ENCODE results near the gene RCSD1.
A peak's percentile ranks its signal among the peaks of the same experiment; 100 is the strongest.

Gene RCSD1

DNA sequence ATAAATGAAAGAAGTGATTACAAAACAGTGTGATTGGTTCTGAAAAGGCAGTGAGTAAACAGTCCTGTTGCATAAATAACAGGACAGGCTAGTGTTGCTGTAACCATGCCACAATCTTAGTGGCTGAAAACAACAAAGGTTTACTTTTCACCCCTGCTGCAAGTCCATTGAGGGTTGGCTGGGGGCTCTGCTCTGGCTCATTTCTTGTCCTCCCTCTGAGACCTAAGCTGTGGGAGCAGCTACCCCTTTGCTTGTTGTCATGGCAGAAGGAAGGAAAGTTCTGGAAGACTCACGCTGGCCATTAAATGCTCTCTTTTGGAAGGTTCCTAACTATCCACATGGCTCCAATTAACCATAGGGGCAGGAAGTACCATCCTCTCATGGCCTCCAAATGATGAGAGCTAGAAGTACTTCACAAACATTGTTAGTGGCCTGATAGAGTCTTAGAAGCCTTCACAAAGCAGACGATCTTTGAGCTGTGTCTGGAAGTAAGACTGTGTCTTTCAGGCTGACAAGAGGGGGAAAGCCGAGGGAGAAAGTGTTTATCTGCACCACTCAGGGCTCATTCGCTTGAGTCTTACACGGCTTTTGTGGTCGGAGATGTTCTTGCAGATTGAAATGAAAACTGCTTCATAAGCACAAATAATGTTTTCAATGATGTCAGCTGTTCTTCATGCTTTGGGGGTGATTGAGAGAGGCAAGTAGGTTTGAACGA is 11.9 kb downstream of the RCSD1 start:
- peaks cover 5% of the 10 kb centered on the region; the same call in 1 of the 2 replicates for H3K36me3 ChIP-seq (ENCODE audit: insufficient read depth, low read length)
- H3K27me3 ChIP-seq (ENCODE audit: insufficient read depth, low read length, poor library complexity, severe bottlenecking), result no peaks in the 10 kb centered on the region
- H4K20me1 ChIP-seq (ENCODE audit: insufficient read depth, low read length, poor library complexity, severe bottlenecking), result peaks cover 9% of the 10 kb centered on the region
- peaks cover 3% of the 10 kb centered on the region; the same call in 1 of the 2 replicates for H3F3A ChIP-seq (ENCODE audit: low read depth)
- no peak overlapping the region for H3K4me3 ChIP-seq (ENCODE audit: low read length, poor library complexity, severe bottlenecking)
- peak overlapping the region; percentile 53 for H3K4me2 ChIP-seq (ENCODE audit: low read depth, low read length, poor library complexity, severe bottlenecking)
- no peaks in the 10 kb centered on the region for H3K9me2 ChIP-seq (replicated peaks; ENCODE audit: low read depth, low read length)
- H3K9ac ChIP-seq (ENCODE audit: low read depth, low read length, poor library complexity, severe bottlenecking), result no peak overlapping the region
- no peaks in the 10 kb centered on the region for H3K9me3 ChIP-seq (ENCODE audit: insufficient read depth, low read depth, low read length)
- TF ChIP-seq, protein P1, sequence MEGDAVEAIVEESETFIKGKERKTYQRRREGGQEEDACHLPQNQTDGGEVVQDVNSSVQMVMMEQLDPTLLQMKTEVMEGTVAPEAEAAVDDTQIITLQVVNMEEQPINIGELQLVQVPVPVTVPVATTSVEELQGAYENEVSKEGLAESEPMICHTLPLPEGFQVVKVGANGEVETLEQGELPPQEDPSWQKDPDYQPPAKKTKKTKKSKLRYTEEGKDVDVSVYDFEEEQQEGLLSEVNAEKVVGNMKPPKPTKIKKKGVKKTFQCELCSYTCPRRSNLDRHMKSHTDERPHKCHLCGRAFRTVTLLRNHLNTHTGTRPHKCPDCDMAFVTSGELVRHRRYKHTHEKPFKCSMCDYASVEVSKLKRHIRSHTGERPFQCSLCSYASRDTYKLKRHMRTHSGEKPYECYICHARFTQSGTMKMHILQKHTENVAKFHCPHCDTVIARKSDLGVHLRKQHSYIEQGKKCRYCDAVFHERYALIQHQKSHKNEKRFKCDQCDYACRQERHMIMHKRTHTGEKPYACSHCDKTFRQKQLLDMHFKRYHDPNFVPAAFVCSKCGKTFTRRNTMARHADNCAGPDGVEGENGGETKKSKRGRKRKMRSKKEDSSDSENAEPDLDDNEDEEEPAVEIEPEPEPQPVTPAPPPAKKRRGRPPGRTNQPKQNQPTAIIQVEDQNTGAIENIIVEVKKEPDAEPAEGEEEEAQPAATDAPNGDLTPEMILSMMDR (conservative IDR thresholded peaks at IDR 0.05; ENCODE audit: low read length), result no peak
- no peak for TF ChIP-seq EZH2phosphoT487 (IDR thresholded peaks at IDR 0.05; ENCODE audit: borderline replicate concordance)
- peaks cover 68% of the 10 kb centered on the region for H3K4me1 ChIP-seq (ENCODE audit: insufficient read depth, low read length, poor library complexity, severe bottlenecking)
- peaks cover 84% of the 10 kb centered on the region for H3K79me2 ChIP-seq (ENCODE audit: insufficient read depth, low read length)
- H2AFZ ChIP-seq (ENCODE audit: low read length), result no peak overlapping the region

DNA sequence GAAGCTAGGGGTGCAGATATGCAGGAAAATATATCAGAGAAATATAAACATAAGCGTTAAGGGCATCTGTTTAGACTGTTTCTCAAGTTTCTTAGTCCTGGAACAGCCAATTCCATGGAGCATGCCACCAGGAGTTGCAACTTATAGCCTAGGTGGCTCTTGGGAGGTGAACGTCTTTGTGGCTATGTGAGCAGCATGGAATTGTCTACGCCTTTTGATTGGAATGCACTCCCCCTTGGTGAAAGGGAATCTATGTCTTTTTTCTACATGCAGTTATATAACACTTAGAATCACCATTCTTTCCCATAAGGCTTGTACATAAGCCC is 12.4 kb downstream of the RCSD1 start:
- no peak overlapping the region for H3K4me3 ChIP-seq (ENCODE audit: low read length, poor library complexity, severe bottlenecking)
- H3K36me3 ChIP-seq (ENCODE audit: insufficient read depth, low read length), result peaks cover 5% of the 10 kb centered on the region; the same call in 1 of the 2 replicates
- peaks cover 62% of the 10 kb centered on the region for H3K4me1 ChIP-seq (ENCODE audit: insufficient read depth, low read length, poor library complexity, severe bottlenecking)
- H3K9me2 ChIP-seq (replicated peaks; ENCODE audit: low read depth, low read length), result no peaks in the 10 kb centered on the region
- H3F3A ChIP-seq (ENCODE audit: low read depth), result no peaks in the 10 kb centered on the region
- H3K79me2 ChIP-seq (ENCODE audit: insufficient read depth, low read length), result peaks cover 85% of the 10 kb centered on the region
- H3K9ac ChIP-seq (ENCODE audit: low read depth, low read length, poor library complexity, severe bottlenecking), result no peak overlapping the region
- peak overlapping the region; percentile 53 for H3K4me2 ChIP-seq (ENCODE audit: low read depth, low read length, poor library complexity, severe bottlenecking)
- peaks cover 9% of the 10 kb centered on the region for H4K20me1 ChIP-seq (ENCODE audit: insufficient read depth, low read length, poor library complexity, severe bottlenecking)
- no peak for TF ChIP-seq EZH2phosphoT487 (IDR thresholded peaks at IDR 0.05; ENCODE audit: borderline replicate concordance)
- TF ChIP-seq, protein P1 (conservative IDR thresholded peaks at IDR 0.05; ENCODE audit: low read length), result no peak
- no peaks in the 10 kb centered on the region for H3K27me3 ChIP-seq (ENCODE audit: insufficient read depth, low read length, poor library complexity, severe bottlenecking)
- H2AFZ ChIP-seq (ENCODE audit: low read length), result no peak overlapping the region
- no peaks in the 10 kb centered on the region for H3K9me3 ChIP-seq (ENCODE audit: insufficient read depth, low read depth, low read length)

DNA sequence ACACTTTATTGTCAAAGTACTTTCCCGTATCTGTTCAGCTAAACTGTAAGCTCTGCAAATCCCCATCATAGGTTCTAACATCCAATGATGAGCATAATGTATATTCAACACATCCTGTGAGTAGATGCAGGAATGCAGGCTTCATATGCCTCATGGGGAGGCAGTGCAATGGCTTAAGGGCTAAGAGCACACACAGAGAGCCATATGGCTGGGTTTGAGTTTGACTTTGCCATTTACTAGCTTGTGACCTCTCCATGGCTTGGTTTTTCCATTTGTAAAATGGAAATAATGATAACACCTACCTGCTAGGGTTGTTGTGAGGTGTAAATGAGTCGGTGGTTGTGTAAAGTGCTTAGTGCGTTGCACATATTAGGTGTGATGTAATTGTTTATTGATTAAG is 13.4 kb downstream of the RCSD1 start:
- Histone ChIP-seq H3K4me2 (ENCODE audit: low read depth, low read length, poor library complexity, severe bottlenecking) (no peak overlapping the region), H3K9me3 (ENCODE audit: insufficient read depth, low read depth, low read length) (no peaks in the 10 kb centered on the region), H3K9me2 (replicated peaks; ENCODE audit: low read depth, low read length) (no peaks in the 10 kb centered on the region), H3K4me1 (ENCODE audit: insufficient read depth, low read length, poor library complexity, severe bottlenecking) (peaks cover 60% of the 10 kb centered on the region), H3K36me3 (ENCODE audit: insufficient read depth, low read length) (peaks cover 5% of the 10 kb centered on the region; the same call in 1 of the 2 replicates), H2AFZ (ENCODE audit: low read length) (no peak overlapping the region), H3F3A (ENCODE audit: low read depth) (no peaks in the 10 kb centered on the region), H3K79me2 (ENCODE audit: insufficient read depth, low read length) (peaks cover 78% of the 10 kb centered on the region), H3K27me3 (ENCODE audit: insufficient read depth, low read length, poor library complexity, severe bottlenecking) (no peaks in the 10 kb centered on the region), H4K20me1 (ENCODE audit: insufficient read depth, low read length, poor library complexity, severe bottlenecking) (peaks cover 9% of the 10 kb centered on the region), H3K4me3 (ENCODE audit: low read length, poor library complexity, severe bottlenecking) (no peak overlapping the region), H3K9ac (ENCODE audit: low read depth, low read length, poor library complexity, severe bottlenecking) (no peak overlapping the region)
- TF ChIP-seq EZH2phosphoT487 (IDR thresholded peaks at IDR 0.05; ENCODE audit: borderline replicate concordance), result no peak
- TF ChIP-seq, protein P1 (conservative IDR thresholded peaks at IDR 0.05; ENCODE audit: low read length), result no peak
